Measurements from ENCODE around the gene CITED4. TPM values are rescaled to one million over a fixed set of nuclear protein-coding genes. Genes with fewer than 3 reads are reported as not detected.
A peak's percentile ranks its signal among the peaks of the same experiment; 100 is the strongest.

The CITED4 gene
- total and polyA plus RNA-seq, 9 of the 15 experiments (the other 6 are each of a cell fraction or from before 2014, with no cell fraction given), result 0.11 to 1.2 (median 0.17) TPM; not detected in 2

DNA sequence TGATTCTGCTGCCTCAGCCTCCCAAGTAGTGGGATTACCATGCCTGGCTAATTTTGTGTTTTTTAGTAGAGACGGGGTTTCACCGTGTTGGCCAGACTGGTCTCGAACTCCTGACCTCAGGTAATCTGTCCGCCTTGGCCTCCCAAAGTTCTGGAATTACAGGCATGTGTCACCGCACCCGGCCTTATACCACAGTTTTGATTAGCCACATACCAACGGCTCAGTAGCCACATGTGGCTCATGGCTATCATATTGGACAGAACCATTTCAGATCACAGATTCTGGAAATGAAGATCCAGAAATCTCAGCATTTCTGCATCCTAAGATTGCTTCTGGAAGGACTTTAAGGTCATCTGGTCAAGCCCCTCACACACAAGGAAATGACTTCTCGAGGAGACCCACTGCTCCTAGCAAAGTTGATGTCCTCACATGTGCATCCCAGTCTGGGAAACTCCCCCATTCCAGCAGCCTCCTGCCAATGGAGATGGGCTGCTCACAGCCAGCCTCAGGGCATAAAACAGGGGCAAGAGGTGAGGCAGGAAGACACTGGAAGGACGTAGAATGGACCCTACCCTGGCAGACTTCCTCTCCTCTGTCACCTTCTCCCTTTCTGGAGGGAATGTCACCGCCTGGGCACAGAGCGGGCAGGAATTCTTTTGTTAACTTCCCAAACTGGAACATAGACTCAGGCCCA is 17.5 kb upstream of the CITED4 start:
- no peaks in the 10 kb centered on the region for H4K20me1 ChIP-seq (replicated peaks; ENCODE audit: control insufficient read depth, insufficient read depth, low read length)
- no peak overlapping the region for H3K4me2 ChIP-seq (ENCODE audit: insufficient read depth, low read length)
- TF ChIP-seq KDM1A (IDR thresholded peaks at IDR 0.05) (peak; percentile 22 to 32; a peak in 1 of 4 replicates), PHF21A (IDR thresholded peaks at IDR 0.05; ENCODE audit: borderline replicate concordance, low read depth) (no peak)
- H3K4me3 ChIP-seq, result no peak overlapping the region
- in situ Hi-C loops (cut with MboI), result no loop called here
- BruUV-seq (replicated peaks), result no TSS peak
- H2AFZ ChIP-seq (ENCODE audit: low read depth, low read length), result peak overlapping the region; percentile 69
- H3K36me3 ChIP-seq (ENCODE audit: control insufficient read depth, insufficient read depth, low read length), result no peaks in the 10 kb centered on the region
- ChIA-PET CTCF (ENCODE audit: low intra/inter-chr PET ratio) (no interaction called here), POLR2A (interaction anchor here (0.7 kb wide), 1 partner anchor 123 kb away, joined by 5 read pairs; no protein-coding TSS in a partner anchor)
- no peaks in the 10 kb centered on the region for H3K9me3 ChIP-seq (replicated peaks; ENCODE audit: control insufficient read depth, insufficient read depth, low read depth, low read length)
- FAIRE-seq (no peak), DNase-seq (ENCODE audit: extremely low read depth in 1 of 4, low spot score in 3 of 4) (no peak), ATAC-seq (no peak)
- H3K9ac ChIP-seq (ENCODE audit: insufficient read depth in 1 of 2, low read depth in 2 of 2, low read length in 2 of 2), result peak overlapping the region in 1 of 2 experiments; percentile 15; a peak in 1 of 4 replicates
- no peak overlapping the region for H3K27ac ChIP-seq (ENCODE audit: extremely low read depth, low read depth, low read length)
- no peaks in the 10 kb centered on the region for H3K79me2 ChIP-seq (ENCODE audit: control insufficient read depth, insufficient read depth, low read length)
- peaks cover 28 to 31% of the 10 kb centered on the region in 2 experiments; a peak in 4 of 5 replicates for H3K4me1 ChIP-seq (replicated peaks in 1 of 2; ENCODE audit: control insufficient read depth in 2 of 2, insufficient read depth in 2 of 2, low read length in 2 of 2)
- no peaks in the 10 kb centered on the region for H3K9me1 ChIP-seq (ENCODE audit: control insufficient read depth, insufficient read depth, low read length)
- WGBS (ENCODE audit: insufficient coverage, low coverage, missing lambda C conversion rate), result 53% methylated on average over 11 of the region's 11 CpGs
- H3K27me3 ChIP-seq (ENCODE audit: control insufficient read depth in 2 of 2, insufficient read depth in 2 of 2, low read length in 2 of 2), result no peaks in the 10 kb centered on the region; a peak in 1 of 5 replicates
- intact Hi-C loops (cut with micrococcal nuclease), result no loop called here

GRCh38 chr1:40878906-40879305 is 16.7 kb upstream of the CITED4 start:
- ATAC-seq (no peak), DNase-seq (ENCODE audit: extremely low read depth in 1 of 4, low spot score in 3 of 4) (no peak), FAIRE-seq (no peak)
- ChIA-PET POLR2A (interaction anchor here (1.7 kb wide), 1 partner anchor 8 kb away, joined by 7 read pairs; no protein-coding TSS in a partner anchor), CTCF (ENCODE audit: low intra/inter-chr PET ratio) (no interaction called here)
- Histone ChIP-seq H3K9ac (ENCODE audit: insufficient read depth in 1 of 2, low read depth in 2 of 2, low read length in 2 of 2) (no peak overlapping the region), H3K79me2 (ENCODE audit: control insufficient read depth, insufficient read depth, low read length) (no peaks in the 10 kb centered on the region), H3K27ac (ENCODE audit: extremely low read depth, low read depth, low read length) (no peak overlapping the region), H3K36me3 (ENCODE audit: control insufficient read depth, insufficient read depth, low read length) (no peaks in the 10 kb centered on the region), H3K4me2 (ENCODE audit: insufficient read depth, low read length) (no peak overlapping the region), H4K20me1 (replicated peaks; ENCODE audit: control insufficient read depth, insufficient read depth, low read length) (no peaks in the 10 kb centered on the region), H3K9me1 (ENCODE audit: control insufficient read depth, insufficient read depth, low read length) (no peaks in the 10 kb centered on the region), H2AFZ (ENCODE audit: low read depth, low read length) (0 out of 2 replicates have a peak overlapping the region, but pooled peaks have one; percentile 14), H3K27me3 (ENCODE audit: control insufficient read depth in 2 of 2, insufficient read depth in 2 of 2, low read length in 2 of 2) (no peaks in the 10 kb centered on the region; a peak in 1 of 5 replicates), H3K4me3 (no peak overlapping the region), H3K4me1 (replicated peaks in 1 of 2; ENCODE audit: control insufficient read depth in 2 of 2, insufficient read depth in 2 of 2, low read length in 2 of 2) (peaks cover 29 to 35% of the 10 kb centered on the region in 2 experiments; a peak in 4 of 5 replicates), H3K9me3 (replicated peaks; ENCODE audit: control insufficient read depth, insufficient read depth, low read depth, low read length) (no peaks in the 10 kb centered on the region)
- WGBS (ENCODE audit: insufficient coverage, low coverage, missing lambda C conversion rate), result 93% methylated on average over 2 of the region's 2 CpGs
- in situ Hi-C loops (cut with MboI), result no loop called here
- intact Hi-C loops (cut with micrococcal nuclease), result no loop called here
- BruUV-seq (replicated peaks), result no TSS peak
- no peak for TF ChIP-seq ARID2 (IDR thresholded peaks at IDR 0.05)
- TF ChIP-seq SAFB2 (IDR thresholded peaks at IDR 0.05; ENCODE audit: borderline replicate concordance, low read depth, low read length, severe bottlenecking), result no peak
- TF ChIP-seq PHB2 (IDR thresholded peaks at IDR 0.05; ENCODE audit: low read depth), result peak; percentile 22; the same call in 1 of the 2 replicates
- TF ChIP-seq ZNF324 (CRISPR knock-in tag; IDR thresholded peaks at IDR 0.05), result no peak
- TF ChIP-seq ZNF512 (tag; IDR thresholded peaks at IDR 0.05), result peak; percentile 97
- no peak for TF ChIP-seq MBD2 (IDR thresholded peaks at IDR 0.05; ENCODE audit: borderline replicate concordance, low read depth)
- TF ChIP-seq GABPA (tag; conservative IDR thresholded peaks at IDR 0.05; ENCODE audit: low read depth), result no peak
- no peak for TF ChIP-seq SRF (CRISPR knock-in tag; IDR thresholded peaks at IDR 0.05)
- TF ChIP-seq HNRNPLL (IDR thresholded peaks at IDR 0.05; ENCODE audit: low read depth, low read length, poor library complexity, severe bottlenecking), result no peak
- no peak for TF ChIP-seq ZNF224 (CRISPR knock-in tag; IDR thresholded peaks at IDR 0.05)
- 0 out of 2 replicates have a peak, but pooled peaks have one; percentile 56 for TF ChIP-seq LARP7 (IDR thresholded peaks at IDR 0.05)
- TF ChIP-seq SMAD2 (IDR thresholded peaks at IDR 0.05; ENCODE audit: low read depth, low read length), result no peak
- no peak for TF ChIP-seq RUNX1 (IDR thresholded peaks at IDR 0.05; ENCODE audit: low read depth)

All from K562 (cell line).